ENCODE data around the gene TFEB.
"Not testable (repeated sequence)": the region's sequence is repeated elsewhere in the genome, so short reads cannot be mapped to it uniquely, and the experiment has no call there.

Gene TFEB

GRCh38 chr6:41766043-41766664 lies 30.7 kb upstream of the TFEB start:
- not testable (repeated sequence) for DNase-seq (ENCODE audit: low spot score)

DNA sequence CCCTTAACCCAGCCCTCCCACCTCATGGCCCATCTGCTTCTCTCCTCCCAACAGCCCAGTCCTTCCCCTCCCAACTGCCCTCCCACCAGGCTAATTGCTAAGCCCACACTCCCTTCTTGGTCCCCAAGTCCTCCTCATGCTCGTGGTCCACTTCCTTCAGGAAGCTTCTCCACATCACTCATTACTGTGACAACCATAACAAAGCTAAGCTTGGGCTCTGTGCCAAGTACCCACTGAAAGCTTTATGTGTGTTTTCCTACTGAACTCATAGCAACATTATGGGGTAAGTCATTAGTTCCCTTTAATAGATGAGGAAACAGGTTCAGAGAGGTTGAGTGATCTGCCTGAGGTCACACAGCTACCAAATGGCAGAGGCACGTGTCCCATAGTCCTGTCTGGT lies 28.1 kb upstream of the TFEB start:
- peak; percentile 40 for DNase-seq (ENCODE audit: low spot score)

DNA sequence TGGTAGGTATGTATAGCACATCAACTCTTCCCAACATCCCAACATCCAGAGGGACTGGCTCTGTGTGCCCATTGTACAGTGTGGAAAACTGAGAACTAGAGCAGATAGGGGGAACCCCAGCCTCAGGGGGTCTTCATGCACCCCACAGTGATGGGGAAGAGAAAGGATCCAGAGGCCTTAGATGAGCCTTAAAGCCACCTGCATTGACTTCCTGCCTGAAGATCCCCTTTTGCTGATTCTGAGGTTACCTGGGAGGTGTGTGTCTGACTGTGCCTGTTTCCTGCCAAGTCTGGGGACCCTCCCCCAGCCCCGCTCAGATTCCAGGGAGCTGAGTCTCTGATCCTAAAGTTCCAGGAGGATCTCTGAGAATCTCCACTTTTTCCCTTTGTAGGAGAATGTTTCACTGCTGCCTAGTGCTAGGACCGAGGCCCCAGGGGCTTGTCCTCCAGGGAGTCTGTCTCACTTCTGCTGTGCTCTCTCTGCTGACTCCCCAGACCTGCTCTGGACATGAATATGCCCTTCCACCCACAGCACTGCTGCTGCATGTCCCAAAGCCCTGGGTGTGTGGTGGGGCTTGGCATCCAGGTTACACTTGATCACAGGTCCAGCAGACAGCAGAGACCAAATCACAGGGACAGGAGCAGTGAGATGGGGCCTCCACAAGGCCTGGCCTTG lies 24.6 kb upstream of the TFEB start:
- no peak for DNase-seq (ENCODE audit: low spot score)

DNA sequence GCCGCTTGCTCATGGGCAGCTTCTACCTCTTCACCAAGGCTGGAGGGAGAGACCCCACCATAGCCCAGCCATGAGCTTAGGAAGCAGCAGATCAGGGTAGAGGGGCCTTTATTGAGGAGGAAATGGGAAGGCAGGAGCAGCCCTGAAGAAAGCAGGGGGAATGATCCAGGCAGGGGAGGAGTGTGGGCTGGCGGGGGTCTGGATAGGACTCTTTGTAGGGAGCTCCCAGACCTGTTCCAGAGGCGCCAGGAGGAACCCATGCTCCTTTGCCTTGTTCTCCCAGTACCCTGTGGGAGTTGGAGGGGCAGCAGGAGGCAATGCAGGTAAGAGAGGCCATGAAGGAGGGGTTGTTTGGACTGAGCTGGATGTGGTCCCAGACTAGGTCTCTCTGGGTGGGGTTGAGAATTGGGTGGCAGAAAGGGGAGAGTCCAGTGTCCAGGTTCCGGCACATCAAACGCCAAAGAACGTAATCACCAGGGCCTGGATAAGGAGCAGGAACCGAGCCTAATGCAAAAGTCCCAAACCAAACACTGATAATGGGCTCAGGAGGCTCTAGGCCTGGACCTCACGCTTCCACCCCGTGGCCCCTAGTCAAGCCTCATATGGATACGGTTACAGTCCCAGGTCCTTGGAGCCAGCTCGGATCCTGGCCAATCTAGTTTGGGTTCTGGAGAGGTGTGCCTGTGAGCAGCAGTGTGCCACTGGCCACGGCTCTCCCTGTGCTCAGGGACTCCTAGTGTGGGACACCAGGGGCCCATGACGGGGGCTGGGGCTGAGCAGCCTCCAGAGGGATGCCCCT lies 23.9 kb upstream of the TFEB start:
- no peak for DNase-seq (ENCODE audit: low spot score)

- DNase-seq (ENCODE audit: low spot score) = no peak
Measured at GRCh38 chr6:41758641-41759035, 23.2 kb upstream of the TFEB start.

- peak; percentile 77 for DNase-seq (ENCODE audit: low spot score)
Measured at GRCh38 chr6:41757931-41758640, 22.7 kb upstream of the TFEB start.

DNA sequence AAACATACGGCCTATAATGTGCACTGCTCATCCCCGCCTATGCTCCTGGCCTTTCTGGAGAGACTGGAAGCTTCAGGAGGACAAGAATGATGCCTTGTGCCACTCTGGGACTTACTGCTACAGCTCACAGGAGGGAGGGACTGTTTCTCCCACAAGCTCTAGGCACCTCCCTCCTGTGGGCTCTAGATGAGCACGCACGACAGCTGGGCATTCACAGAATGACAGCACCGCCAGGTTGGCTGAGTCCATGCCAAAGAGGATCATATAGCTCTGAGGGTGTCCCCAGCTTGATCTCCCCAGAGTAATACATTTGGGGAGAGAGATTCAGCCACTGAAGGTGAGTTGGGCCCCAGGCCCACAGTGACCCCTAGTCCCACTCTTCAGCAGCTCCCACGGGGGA lies 21.9 kb upstream of the TFEB start:
- DNase-seq (ENCODE audit: low spot score) = no peak

DNA sequence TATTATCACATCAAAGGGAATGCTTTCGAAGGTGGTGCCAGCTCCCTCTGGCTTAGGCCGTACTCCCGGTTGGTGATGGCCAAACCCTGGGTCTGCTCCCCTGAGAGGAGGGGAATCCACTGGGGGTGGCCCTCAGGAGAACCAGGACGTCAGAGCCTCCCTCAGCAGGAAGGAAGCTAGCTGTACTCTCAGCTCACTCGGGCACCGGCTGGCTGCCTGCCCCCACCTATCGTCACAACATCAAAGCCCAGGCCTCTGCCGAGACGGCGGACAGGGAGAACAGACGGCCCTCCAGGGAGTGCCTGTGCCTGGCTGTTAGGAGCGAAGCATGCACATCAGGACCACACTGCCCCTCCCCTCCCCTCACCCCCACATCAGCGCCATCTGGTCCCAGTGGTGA lies 20.9 kb upstream of the TFEB start:
- DNase-seq (ENCODE audit: low spot score) = no peak

GRCh38 chr6:41755895-41756294 lies 20.5 kb upstream of the TFEB start:
- DNase-seq (ENCODE audit: low spot score) = no peak

- DNase-seq (ENCODE audit: low spot score) = no peak
Measured at GRCh38 chr6:41750374-41750773, 15.0 kb upstream of the TFEB start.

DNA sequence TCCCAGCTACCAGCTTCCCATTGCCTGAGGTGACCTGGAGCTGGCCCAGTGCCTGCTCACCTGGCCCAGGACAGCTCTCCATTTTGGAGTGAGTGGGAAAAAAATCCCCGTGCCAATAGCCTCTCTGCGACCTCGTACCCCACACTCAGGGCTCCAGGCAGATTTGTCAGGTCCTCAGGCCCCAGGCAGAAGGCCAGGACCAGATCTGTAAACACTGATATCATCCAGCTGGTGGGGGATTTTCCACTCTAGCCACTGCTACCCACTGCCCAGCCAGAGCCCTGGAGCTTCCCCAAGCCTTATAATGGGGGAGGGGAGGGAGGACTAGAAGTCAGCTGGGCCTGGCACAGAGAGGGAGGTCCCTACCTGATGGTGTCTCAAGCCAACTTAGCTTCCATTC lies 13.1 kb upstream of the TFEB start:
- no peak for DNase-seq (ENCODE audit: low spot score)

DNA sequence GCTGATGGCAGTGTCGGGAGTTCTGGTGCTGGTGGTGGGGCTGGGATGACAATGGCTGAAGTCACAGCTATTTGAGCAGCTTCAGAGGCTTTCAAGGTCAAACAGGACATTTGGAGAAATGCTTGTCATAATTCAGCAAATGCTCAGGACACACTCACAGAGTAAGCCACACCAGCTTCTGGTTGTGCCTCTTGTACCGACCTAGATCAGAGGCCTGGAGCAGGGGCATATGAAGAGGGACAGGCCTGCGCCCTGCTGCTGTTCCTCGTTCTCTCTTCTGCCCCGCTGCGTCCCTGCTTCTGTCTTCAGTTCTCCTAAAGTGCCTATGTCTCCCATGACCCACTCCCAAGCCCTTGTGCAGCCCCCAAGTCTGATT lies 12.7 kb upstream of the TFEB start:
- no peak for DNase-seq (ENCODE audit: low spot score)

- DNase-seq (ENCODE audit: low spot score) = no peak
Measured at GRCh38 chr6:41747256-41748101, 12.1 kb upstream of the TFEB start, which contains the start of gene PGC. Gene PGC, minus strand, starts transcription at chr6:41747397. Its CDS starts 63 bp downstream, at chr6:41747334.

DNA sequence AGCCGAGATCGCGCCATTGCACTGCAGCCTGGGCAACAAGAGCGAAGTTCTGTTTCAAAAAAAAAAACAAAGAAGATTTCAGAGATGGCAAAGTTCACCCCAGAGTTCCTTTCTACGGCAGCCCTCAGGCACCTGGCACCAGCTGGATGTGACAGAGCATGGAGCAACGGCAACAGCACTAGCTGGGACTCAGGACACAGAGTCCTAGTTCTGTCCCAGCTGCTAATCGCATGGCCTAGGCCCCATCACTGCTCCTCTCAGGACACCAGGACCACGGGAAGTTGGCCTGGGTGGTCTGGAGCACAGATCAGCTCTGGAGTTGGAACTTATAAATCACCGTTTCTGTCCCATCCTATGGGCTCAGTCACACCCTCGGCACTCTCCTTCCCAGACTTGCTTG lies 10.7 kb upstream of the TFEB start:
- no peak for DNase-seq (ENCODE audit: low spot score)

DNA sequence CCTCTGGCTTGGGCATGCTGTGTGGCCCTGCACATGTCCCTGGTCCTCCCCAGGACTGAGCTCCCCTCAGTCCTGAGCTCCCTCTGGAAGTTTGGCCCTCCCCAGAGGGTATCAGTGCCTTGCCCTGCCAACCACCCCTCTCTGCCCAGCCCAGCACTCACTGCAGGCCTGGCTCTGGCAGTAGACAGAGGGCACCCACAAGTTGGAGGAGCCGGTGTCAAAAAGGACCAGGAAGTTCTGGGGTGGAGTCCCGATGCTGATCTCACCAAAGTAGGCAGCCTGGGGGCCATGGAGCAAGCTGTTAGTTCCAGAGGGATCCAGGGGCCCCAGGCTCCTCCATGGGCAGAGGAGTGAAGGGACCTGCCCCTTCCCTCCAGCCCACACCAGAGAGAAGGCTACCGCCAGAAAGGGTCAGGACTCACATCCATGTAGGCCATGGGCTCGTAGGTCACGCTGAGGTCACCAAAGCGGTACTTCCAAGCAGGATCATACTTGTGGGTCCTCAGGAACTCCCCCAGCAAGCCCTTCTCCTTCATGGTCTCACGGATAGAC lies 8.9 kb upstream of the TFEB start:
- no peak for DNase-seq (ENCODE audit: low spot score)

- DNase-seq (ENCODE audit: low spot score) = no peak
Measured at GRCh38 chr6:41743406-41744235, 8.2 kb upstream of the TFEB start.

GRCh38 chr6:41741625-41742490 lies 6.5 kb upstream of the TFEB start:
- peak; percentile 40 for DNase-seq (ENCODE audit: low spot score)

DNA sequence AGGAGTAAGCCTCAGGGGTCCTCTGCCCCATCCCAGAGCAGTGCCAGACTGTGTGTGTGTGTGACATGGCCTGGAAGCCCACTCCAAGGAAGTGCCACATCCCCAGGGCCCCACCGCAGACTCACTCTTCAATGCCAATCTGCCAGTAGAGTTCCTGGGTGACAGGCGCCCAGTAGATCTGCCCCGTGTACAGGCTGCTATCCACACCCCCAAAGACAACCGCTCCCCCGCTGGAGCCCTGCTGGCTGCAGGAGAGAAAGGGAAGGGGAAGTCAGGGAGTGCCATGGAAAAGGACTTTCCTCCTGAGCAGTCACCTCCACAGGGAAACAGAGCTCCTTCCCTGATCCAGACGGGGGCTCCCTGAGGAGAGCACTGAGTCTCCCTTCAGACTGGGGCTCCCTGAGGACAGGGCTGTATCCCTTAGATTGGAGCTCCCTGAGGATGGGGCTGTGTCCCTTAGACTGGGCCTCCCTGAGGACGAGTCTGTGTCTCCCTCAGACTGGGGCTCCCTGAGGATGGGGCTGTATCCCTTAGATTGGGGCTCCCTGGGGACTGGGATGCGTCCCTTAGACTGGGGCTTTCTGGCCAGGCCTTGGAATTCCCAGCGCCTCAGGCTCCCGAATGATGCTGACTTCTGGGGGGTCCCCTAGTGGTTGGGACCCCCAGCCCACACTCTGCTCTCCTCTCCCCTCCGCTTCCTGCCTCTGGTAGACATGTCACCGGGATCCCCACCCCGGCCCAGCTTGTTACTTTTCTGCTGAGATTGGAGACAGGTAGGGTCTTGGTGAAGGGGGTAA lies 5.2 kb upstream of the TFEB start:
- no peak for DNase-seq (ENCODE audit: low spot score)

- no peak for DNase-seq (ENCODE audit: low spot score)
Measured at GRCh38 chr6:41739041-41739440, 3.6 kb upstream of the TFEB start.
